Osteocyte (in vitro differentiated cells): ENCODE measurements around the gene CLDN24. TPM values are rescaled to one million over a fixed set of nuclear protein-coding genes. Genes with fewer than 3 reads are reported as not detected.

Experiments
- DNase-seq: peaks from one replicate; pipeline ENCODE4 v3.0.0; 2021; ENCODE audit warnings: mixed read lengths; ENCODE audit not compliant: unreplicated experiment; ENCODE audit errors: extremely low spot score
- H3K27ac Mint-ChIP-seq: one replicate; pipeline ENCODE4 v1.8.0; 2021; ENCODE audit warnings: mild to moderate bottlenecking, mixed read lengths; ENCODE audit not compliant: unreplicated experiment
- H3K27me3 Mint-ChIP-seq: one replicate; pipeline ENCODE4 v1.8.0; 2021; ENCODE audit warnings: mixed read lengths; ENCODE audit not compliant: unreplicated experiment
- H3K36me3 Mint-ChIP-seq: one replicate; pipeline ENCODE4 v1.8.0; 2021; ENCODE audit warnings: mixed read lengths; ENCODE audit not compliant: unreplicated experiment
- H3K4me1 Mint-ChIP-seq: one replicate; pipeline ENCODE4 v1.8.0; 2021; ENCODE audit warnings: mixed read lengths; ENCODE audit not compliant: unreplicated experiment
- H3K4me3 Mint-ChIP-seq: one replicate; pipeline ENCODE4 v1.8.0; 2021; ENCODE audit warnings: mild to moderate bottlenecking, moderate library complexity, mixed read lengths; ENCODE audit not compliant: unreplicated experiment
- H3K9me3 Mint-ChIP-seq: one replicate; pipeline ENCODE4 v1.8.0; 2021; ENCODE audit warnings: mixed read lengths; ENCODE audit not compliant: unreplicated experiment
- long read RNA-seq: library from polyadenylated mRNA; unstranded; transcript quantifications from one replicate; pipeline ENCODE4 v2.0.0, GENCODE V29; 2021
- total RNA-seq: library from RNA; stranded (reverse); gene quantifications from 2 replicates; pipeline ENCODE4 v1.2.1, GENCODE V29; 2021
- TF ChIP-seq, protein P1 (sequence below): fragments of 200-600 bp; sonication (generic); IDR thresholded peaks from 2 replicates; pipeline ENCODE4 v1.5.0; 2021; ENCODE audit warnings: antibody characterized with exemption, mild to moderate bottlenecking, moderate library complexity

The CLDN24 gene
- total RNA-seq = not detected in 2 replicates
- long read RNA-seq = 0 reads

DNA sequence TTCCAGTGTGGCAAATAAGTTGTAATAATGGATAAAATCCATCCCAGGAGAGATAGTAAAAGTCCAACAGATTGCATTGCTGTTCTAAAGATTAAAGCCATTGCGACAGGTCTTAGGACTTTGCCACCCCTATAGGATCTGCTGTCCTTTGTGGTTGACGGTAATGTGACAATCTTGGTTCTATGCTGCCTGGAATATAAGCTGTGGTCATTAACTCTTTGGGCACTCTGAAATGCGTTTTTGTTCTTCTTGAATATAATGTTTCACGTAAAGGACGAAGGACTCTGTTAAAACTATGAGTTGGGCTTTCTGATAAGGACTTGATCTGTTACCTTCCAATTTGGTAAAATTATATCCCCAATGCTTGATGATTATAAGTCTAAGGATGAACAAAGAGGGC lies at the start of gene CLDN24:
CLDN24 (minus strand) TSS at position 101 of the 400 bp plus-strand sequence; CDS start at position 101, 0 bp downstream.
- Mint-ChIP-seq H3K4me3 (no peak within 1 kb of the TSS), H3K27me3 (no peaks in the 10 kb centered on the region), H3K4me1 (no peaks in the 10 kb centered on the region), H3K27ac (no peak within 1 kb of the TSS), H3K36me3 (peaks cover 38% of the 10 kb centered on the region), H3K9me3 (peaks cover 8% of the 10 kb centered on the region)
- DNase-seq = no peak
- TF ChIP-seq, protein P1, sequence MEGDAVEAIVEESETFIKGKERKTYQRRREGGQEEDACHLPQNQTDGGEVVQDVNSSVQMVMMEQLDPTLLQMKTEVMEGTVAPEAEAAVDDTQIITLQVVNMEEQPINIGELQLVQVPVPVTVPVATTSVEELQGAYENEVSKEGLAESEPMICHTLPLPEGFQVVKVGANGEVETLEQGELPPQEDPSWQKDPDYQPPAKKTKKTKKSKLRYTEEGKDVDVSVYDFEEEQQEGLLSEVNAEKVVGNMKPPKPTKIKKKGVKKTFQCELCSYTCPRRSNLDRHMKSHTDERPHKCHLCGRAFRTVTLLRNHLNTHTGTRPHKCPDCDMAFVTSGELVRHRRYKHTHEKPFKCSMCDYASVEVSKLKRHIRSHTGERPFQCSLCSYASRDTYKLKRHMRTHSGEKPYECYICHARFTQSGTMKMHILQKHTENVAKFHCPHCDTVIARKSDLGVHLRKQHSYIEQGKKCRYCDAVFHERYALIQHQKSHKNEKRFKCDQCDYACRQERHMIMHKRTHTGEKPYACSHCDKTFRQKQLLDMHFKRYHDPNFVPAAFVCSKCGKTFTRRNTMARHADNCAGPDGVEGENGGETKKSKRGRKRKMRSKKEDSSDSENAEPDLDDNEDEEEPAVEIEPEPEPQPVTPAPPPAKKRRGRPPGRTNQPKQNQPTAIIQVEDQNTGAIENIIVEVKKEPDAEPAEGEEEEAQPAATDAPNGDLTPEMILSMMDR = no peak

DNA sequence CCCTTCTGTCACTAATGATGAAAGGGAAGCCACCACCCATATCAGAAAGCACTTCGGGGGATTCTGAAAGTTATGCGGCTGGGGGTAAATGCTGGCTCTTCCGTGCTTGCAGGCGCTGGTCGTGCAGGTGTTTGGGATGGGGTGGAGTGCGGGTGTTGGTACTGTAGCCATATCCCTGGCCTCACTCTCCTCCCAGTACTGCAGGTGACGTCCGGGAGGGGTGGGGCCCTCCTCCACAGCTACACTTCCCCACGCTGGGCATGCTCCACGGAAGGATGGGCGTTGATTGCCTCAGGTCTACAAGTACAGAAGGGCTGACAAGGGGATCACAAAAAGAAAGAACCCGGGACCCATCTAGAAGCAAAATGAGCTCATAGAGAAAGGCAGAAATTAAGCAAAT lies 48.6 kb upstream of the CLDN24 start:
- no peaks in the 10 kb centered on the region for H3K36me3 Mint-ChIP-seq
- DNase-seq = no peak
- H3K4me1 Mint-ChIP-seq = no peaks in the 10 kb centered on the region
- H3K27me3 Mint-ChIP-seq = peaks cover 1% of the 10 kb centered on the region
- no peak overlapping the region for H3K27ac Mint-ChIP-seq
- TF ChIP-seq, protein P1 = no peak
- peaks cover 5% of the 10 kb centered on the region for H3K9me3 Mint-ChIP-seq
- no peak overlapping the region for H3K4me3 Mint-ChIP-seq

DNA sequence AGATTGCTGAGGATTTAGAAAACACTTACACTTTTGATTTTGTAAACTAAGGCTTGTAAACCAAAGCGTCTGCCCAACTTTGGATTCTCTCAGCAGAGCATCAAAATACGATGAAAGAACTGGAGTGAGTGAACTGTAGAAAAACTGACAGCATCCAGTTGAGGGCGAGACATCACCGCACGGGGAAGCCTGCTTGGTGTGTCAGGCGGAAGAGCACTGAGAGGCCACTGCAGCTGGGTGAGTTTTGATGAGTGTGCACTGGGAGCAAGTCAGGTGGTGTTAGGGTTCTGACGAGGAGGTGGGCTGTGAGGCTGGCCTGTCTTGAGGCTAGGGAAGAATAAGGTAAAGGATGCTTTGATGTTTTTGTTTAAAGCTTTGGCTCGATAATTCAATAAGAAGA lies 46.8 kb upstream of the CLDN24 start:
- DNase-seq = no peak
- H3K27ac Mint-ChIP-seq = no peak overlapping the region
- peaks cover 5% of the 10 kb centered on the region for H3K9me3 Mint-ChIP-seq
- H3K36me3 Mint-ChIP-seq = no peaks in the 10 kb centered on the region
- TF ChIP-seq, protein P1 = no peak
- H3K4me3 Mint-ChIP-seq = no peak overlapping the region
- no peaks in the 10 kb centered on the region for H3K27me3 Mint-ChIP-seq
- peaks cover 3% of the 10 kb centered on the region for H3K4me1 Mint-ChIP-seq

DNA sequence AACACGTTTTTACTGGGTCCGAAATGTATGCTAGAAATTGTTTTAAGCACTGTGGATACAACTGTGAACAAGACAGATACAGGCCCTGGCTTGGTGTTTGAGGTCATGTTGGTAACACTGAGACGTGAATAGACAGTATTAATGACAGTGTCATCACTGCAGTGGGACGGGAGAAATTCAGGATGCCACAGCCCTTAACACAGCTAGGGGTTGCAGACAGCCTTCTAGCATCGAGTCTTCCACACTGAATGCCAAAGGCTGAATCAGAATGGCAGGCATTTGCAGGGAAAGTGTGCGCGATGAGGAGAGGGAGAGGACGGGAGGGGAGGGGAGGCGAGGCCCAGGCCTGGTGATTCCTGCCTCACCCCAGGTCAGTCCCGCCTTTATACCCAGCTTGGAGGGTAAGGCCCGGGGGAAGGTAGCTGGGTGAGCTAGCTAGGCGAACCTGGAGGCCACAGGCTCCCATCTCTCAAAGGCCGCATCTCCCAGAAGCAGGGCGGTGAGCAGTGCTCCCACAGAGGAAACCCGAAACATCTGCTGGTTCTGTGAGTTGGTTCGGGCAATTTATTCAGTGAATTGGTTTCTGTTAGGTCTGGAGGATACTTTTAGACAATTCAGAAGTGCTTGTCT lies 44.1 kb upstream of the CLDN24 start:
- no peak for DNase-seq
- no peaks in the 10 kb centered on the region for H3K9me3 Mint-ChIP-seq
- no peaks in the 10 kb centered on the region for H3K36me3 Mint-ChIP-seq
- no peak overlapping the region for H3K4me3 Mint-ChIP-seq
- H3K4me1 Mint-ChIP-seq = peaks cover 6% of the 10 kb centered on the region
- no peaks in the 10 kb centered on the region for H3K27me3 Mint-ChIP-seq
- H3K27ac Mint-ChIP-seq = no peak overlapping the region
- TF ChIP-seq, protein P1 = no peak

DNA sequence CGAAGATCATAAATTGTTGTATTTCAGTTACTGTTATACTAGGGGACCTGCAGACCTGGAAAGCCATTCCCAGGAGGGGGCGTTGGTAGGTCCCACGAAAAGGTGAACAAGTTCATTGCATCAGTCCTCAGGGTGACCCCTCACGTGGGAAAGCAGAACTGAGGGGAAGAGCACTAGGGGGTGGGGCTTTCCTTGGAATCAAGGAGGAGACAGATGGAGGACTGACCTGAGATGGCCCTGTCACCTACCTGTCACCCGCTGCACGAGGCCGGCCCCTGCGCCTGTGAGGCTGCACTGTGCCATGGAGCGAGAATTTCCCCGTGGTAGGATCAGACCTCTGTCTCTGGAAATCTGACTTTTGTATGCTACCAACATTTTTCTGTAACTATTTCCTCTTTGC lies 41.8 kb upstream of the CLDN24 start:
- H3K4me1 Mint-ChIP-seq = peaks cover 6% of the 10 kb centered on the region
- H3K36me3 Mint-ChIP-seq = no peaks in the 10 kb centered on the region
- no peak for DNase-seq
- TF ChIP-seq, protein P1 = no peak
- H3K9me3 Mint-ChIP-seq = no peaks in the 10 kb centered on the region
- no peaks in the 10 kb centered on the region for H3K27me3 Mint-ChIP-seq
- no peak overlapping the region for H3K27ac Mint-ChIP-seq
- H3K4me3 Mint-ChIP-seq = no peak overlapping the region
